GM19463 (cell line): ENCODE measurements around the gene MBNL2.

Experiments used
- ATAC-seq: cut with Tn5 transposase; IDR thresholded peaks from one replicate; pipeline ENCODE4 v1.9.1; 2021; ENCODE audit warnings: mild to moderate bottlenecking, moderate library complexity; ENCODE audit not compliant: unreplicated experiment

Gene MBNL2

DNA sequence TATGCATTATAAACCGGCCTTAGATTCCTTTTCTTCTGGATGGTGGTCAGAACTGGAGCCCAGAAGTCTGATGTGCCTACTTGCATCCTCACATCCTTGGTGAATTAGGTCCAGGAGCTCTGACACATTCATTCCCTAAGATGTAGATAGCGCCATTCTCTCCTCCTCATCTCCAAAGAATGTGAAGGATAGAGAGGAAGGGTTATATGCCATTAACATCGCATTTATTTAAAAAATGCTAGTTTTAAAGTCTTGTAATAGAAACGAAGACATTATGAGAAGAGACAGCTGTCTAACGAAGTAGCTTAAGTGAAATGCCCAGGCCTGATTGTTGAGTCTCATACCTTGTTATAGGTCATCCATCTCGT lies 9.7 kb downstream of the MBNL2 start:
- no peak for ATAC-seq

DNA sequence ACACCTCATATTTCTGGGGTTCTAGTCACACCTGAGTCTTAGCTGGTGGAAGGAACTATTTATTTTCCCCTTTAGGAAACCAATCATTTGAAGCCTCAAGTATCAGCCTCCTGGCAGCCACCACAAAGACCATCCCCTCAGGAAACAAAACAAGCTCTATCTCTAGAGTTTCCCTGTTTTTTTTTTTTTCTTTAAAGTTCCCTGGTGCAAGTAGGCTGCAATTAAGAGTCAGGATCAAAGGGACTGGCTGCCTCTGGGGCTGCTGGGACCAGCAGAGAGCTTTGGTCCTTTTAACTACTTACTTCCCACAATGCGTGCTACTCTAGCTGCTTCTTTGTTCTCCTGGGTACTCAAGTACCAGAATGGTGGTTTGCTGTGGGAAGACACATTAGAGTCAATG lies 11.4 kb downstream of the MBNL2 start:
- ATAC-seq: no peak

DNA sequence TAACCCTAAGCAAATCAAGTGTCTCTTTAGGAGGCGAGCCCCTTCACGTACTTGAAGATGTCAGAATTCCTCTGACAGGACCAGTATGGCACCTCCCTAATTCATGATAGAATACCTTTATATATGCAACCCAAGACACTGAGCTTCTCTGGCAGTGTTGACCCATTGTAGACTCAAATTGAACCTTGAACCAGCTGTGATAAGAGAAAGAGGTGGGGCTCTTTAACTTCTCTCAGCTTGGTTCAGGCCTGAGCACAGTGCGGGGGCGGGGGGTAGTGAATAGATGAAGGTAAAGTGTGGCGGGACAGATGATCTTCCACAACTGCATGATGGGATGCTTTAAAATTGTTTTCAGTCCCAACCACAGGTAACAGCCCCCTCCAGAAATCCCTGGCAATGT lies 12.1 kb downstream of the MBNL2 start:
- no peak for ATAC-seq

DNA sequence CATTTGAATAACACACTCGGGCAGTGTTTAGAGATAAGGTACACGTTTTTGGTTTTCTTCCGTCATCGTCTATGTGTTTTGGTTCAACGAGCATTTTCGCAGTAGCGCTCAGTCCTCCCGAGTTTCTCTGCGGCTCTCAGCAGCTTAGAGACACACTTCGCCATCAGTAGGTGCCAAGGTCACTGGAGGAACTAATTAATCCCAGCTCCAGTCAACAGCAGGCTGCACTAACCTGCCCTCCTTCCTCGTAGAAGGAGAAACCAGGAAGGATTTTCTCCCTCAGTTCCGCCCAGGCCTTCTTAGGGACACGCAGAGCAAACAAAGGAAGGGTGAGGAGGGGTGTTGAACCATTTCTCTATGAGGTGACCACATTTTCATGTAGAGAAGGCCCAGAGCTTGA lies 12.6 kb downstream of the MBNL2 start:
- ATAC-seq: no peak

DNA sequence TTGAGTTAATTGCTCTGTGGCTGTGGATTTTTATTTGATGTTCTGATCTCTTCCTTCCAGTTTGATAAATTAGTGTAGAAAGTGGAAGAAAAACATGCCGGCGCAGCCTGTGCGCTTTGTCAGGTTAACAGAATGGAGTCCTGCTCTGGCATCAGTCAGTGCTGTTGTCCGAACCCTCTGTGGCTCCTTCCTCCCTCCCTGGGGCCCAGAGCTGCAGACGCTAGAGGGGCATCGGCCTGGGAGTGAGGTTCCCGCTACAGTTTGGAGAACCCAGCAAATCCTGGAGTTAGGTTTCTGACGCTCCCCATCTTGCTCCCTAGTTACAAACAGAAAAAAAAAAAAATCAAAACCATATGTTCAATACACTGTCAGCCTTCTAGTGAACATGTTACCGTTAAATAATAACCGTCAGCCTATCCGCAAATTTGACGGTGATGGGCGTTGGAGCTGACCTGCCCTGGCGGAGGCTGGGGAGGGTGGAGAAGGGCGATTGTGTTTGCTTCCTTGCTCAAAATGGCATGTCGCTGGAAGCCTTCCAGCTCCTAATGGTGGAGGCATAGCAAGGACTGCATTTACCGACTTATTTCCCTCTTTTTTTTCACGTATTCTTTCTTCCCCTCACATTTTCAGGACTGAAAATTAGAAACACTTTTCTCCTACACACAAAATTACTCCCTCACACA lies 13.6 kb downstream of the MBNL2 start:
- ATAC-seq: no peak

DNA sequence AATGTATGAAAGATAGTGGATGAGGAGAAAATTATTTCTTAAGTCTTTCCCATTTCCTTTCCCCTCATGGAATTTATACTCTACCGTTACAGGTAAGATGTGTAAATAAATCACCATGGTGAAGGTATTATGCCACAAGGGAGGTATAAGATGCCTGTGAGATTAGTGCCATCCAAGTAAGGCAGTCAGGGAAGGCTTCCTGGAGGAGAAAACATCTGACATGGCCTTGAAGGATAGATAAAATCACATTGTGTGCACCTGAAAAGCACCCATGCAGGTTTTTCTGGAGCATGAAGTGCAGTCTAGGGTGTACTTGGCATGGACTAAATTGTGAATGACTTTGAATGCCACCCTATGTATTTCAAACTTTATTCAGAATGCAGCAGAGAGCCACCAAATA lies 15.3 kb downstream of the MBNL2 start:
- no peak for ATAC-seq

DNA sequence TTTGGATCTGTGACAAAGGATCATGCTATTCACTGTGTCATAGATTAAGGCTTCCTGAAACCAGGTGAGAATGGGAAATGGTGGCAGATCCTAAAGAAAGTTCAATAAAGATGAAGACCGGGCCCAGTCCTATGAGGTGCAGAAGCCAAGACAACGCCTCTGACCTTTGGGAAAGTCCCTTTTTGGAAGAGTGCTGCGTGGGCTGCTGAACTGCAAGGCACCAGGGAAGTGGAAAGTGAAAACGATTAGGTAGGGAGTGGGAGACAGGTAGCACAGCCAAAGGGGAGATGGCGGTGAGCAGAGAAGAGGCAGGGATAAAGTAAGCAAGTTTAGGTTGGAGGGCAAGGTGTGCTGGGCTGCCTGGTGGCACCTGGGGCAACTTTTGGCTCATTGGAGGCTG lies 16.3 kb downstream of the MBNL2 start:
- ATAC-seq: peak; percentile 67

DNA sequence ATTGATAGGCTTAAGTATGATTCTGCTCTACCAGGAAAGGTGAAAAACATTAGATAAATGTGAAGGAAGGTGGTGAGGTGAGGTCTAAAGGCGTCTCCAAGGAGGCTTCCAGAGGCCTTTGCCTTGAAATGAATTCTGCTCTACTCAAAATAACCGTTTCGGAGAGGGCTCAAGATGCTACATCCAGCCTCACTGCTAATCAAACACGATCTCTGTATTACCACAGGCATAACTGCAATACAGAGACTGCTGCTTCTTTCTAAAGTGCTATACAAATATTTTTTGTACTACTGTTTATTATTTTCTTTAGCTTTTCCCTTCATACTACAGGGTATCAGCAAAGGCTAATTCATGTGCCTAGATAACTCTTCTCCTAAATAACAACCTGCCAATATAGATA lies 16.8 kb downstream of the MBNL2 start:
- no peak for ATAC-seq

DNA sequence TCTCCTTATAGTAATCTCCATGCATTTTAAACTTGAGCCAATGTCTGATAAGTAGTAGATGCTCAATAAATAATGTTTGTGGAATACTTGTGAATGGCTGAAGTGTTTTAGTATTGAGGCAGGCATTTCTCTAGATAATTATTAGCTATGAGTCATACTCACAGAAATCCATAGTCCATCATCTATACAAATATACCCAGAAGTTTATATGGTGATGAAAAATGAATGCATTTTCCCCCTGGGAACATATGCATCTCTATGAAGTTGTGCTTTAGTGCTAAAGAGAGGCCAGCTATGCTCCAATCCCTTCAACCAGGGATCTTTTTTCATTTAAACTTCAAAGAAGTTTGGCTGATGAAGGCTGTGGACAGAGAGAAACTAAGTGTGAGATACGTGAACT lies 17.2 kb downstream of the MBNL2 start:
- ATAC-seq: no peak

DNA sequence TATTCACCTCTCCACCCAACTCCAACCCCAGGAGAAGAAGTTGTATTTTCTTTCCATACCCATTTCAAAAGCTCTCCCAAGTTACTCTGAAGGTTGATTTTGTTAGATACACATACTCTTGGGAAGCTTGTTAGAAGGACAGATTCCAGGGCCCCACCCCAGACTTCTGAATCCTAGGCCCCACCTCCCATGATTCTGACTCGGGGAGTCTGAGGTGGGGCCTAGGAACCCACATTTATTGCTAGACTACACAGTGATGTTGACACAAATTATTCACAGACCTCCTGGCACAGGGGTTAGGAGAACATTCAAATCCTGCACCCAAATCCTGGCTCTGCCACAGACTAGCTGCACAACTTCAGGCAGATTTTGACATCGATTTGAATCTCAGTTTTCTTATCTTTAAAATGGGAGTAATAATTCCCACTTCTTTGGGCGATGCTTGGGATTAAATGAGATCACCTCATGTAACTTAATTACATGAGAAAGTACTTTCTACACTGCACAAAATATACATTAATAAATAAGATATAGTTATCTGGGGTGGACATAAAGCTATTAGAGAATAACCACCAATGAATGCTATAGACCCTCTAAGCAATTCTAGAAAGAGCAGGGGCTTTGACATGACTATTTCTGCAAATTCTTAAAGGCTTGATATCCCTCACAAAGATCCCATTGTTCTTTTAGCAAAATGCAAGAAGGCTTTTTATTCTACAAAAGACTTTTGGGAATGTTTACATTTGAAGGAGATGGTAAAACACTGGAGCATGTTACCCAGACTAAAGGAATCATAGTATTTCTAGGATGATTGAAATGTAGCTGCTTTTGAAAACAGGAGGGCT lies 18.0 kb downstream of the MBNL2 start:
- ATAC-seq: no peak

DNA sequence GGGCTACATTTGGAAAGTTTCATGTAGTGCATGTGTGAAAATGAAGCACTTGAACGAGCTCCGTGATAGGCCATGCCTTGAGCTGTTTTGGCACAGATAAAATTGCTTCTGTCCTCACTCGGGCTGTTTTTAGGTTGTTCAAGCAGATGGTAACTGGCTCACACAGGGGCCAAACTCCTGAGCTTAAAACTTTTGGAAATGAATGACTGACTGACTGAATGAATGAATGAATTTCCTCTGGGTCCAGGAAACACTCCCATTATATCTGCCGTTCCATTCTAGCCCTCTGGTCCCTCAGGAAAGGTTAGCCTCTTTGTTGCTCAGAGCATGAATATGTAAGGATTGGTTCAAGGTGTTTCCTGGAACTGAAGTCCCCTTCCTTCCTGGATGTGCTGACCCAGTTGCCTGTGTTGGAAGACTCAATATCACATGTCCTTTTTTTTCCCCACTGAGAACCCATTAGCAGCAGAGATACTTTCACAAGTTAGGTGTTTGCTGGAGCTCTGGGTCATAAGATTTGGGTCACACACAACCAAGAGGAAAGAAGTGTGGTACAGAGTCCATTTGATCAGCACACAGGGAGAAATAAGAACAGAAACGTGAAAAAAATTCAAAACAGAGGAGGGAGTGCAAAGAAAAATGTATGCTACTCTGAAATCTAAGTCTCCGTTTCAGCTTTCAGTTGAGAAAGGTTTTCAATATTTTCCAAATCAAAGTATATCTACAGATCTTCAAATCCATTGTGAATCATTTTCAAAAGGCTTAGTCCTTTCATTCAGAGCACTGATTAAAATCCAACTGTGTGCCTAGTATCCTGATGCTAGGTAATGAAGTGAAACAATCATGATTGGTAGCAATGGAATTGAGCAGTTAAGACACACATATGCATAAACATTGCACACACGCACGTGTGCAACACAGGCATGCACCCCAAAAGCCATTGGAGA lies 18.9 kb downstream of the MBNL2 start:
- no peak for ATAC-seq

DNA sequence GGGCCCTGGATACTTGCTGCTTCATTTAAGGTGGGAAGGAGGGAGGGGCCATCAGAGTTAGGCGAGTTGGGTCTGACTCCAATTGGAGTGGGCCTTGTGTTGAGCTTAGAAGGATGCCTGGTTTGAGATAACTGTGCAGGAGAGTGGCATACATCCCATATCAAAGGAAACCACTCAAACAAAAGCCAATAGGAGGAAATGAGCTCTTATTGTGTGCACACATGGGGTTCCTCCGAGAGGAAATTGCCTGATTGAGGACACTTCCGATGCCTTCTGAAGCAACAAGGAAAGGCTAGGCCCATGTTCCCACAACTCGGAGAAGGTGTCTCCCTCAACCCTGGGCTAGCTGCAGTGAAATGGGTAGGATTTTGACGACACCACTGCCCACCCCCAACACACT lies 19.6 kb downstream of the MBNL2 start:
- ATAC-seq: no peak

DNA sequence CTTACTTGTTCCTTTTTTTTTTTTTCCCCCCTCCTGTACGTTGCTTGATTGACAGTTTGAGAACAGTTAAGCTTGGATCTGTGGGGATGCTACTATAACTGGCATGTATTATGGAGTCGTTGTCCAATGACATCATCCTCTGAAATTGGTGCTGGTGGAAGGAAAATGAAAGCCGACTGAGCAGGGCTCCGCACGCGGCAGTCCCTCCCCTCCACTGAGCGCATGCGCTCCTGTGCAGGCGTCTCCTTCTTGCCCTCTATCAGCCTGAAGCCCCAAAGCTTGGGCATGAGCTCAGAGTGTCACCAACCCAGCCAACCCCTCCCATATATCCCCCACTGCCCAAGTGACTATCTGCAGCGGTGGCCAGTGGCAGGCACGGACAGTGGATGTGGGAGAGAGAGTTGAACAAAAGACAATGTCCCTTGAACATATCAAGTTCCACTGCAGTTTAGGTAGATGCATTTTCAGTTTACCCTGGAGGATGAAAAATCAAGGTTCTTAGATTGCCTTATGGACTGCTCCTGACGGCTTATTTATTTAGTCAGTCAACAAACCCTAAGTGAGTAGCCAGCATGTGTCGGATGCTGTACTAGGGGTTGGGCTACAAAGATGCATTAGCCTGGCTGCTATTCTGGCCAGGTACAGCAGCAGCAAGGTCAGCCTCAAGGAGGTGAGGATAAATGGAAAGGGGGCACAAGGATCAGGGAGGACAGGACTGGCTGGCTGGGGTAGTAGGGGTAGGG lies 20.8 kb downstream of the MBNL2 start:
- ATAC-seq: no peak

DNA sequence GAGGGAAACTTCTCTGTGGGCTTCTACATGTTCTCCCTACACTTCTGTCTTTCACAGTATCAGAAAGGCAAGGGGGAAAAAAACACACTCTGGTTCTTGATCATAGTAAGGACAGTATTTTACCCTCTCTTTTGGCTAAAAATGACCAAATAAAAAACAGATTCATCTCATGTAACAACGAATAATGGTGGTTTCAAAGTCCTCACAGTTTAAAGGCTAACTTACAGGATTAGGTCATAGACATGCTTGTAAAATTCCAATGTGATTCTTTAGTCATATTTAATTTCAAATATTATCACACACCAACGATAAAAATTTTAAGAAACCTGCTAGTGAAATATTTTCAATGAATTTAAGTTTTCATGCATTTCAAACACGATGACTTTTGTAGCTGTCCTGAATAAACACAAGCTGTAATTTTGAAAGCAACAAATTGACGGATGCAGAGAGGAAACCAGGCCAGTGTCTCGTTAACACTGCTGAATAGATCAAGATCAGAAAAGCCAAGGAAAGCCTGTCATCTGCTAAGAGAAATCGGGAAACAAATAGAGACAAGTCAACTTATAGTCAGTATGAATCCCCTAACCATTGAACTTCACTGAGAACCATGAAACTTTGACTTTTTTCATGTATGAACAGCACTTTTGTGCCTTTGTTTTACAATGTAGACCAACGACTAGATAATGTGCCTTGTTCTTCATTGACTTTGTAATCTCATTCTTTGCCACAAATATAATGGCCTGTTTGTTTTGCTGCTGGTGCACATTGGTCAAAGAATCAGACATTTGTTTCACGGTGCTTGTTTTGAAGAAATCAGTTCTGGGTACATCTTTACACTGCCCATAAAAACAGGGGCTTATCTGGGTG lies 22.0 kb downstream of the MBNL2 start:
- ATAC-seq: no peak

DNA sequence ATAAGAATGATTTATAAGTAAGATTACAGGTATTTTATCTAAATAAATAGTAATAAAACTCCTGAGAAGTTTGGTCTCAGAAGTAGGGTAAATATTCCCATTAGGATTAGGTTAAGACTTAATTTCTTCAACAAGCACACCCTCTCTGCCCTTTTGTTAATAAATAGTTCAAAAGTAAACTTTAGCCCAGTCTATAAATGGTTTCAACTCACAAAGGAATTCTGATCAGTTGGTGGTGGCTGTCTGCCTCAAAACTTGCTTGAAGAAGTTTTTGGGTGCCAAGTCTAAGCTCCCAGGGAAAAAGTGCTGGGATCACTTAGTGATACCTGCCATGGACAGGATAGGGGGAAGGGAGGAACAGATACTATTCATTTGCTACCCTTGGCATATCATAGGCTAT lies 22.9 kb downstream of the MBNL2 start:
- ATAC-seq: no peak

DNA sequence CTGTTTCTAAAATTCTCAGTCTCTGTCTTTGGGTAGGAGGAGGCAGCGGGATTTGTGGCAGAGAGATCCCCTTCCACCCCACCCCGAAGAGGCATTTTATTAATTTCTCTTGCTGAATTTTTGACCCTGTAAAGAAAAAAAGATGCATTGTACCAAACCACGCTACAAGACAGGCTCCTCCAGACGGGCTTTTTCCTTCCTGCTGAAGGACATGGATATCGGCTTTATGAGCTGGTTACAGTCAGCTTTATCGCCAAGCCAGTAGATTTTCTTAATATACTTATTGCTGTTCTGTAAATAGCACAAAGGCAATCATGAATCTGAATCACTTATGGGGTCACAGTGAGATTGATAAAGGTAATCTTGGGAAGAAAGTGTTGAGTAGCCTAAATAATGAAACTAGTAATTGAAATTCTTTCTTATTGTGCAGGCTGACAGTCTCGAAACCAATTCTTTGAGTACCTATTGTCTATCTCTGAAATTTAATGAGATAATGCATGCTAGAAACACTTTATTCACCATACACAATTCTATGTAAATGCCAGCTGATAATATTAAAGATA lies 24.5 kb downstream of the MBNL2 start:
- no peak for ATAC-seq

DNA sequence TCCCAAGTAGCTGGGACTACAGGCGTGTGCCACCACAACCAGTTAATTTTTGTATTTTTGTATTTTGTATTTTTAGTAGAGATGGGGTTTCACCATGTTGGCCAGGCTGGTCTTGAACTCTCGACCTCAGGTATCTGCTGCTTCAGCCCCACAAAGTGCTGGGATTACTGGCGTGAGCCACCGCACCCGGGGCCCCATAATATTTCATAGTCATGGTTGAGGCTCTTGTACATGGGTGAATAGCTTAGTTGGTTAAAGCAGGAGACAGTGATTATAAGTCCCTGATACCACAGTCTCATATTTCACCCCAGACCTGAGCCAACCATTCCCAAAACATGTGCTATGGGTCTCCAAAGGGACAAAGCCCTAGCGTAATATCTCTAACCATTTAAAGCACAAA lies 26.1 kb downstream of the MBNL2 start:
- no peak for ATAC-seq

DNA sequence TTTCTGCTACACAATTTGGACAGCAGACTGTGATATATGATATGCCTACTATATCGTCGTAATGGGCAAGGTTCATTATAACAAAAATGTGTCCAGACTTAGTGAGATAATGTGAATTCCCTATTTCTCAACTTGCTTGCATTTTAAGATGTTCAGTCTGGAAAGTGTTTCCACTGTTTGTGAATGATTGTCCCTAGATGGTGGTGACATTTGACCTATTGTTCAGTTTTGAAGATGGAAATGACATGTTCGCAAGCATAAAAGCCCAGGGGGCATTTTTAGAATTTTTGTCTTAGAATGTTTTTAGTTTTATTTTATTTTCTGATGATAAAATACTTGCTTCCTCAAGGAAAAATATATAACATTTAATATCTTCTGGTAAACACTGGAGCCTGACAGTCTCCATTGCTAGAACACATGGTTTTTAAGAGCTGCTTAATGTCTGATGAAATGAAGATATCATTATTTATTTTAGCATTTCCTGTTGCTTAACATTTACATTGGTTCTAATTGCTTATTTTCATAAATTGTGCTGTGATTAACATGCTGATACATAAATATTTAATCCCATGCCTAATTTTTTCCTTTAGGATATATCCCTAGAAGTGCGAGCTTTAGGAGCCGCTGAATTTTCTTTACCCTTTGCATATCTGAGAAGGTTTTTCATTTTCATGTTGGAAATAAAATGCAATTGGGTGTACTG lies 27.1 kb downstream of the MBNL2 start:
- no peak for ATAC-seq
